GM20000 (cell line): Measurements from ENCODE around the gene ARHGAP4.

Experiments
- DNase-seq: peaks from one replicate; pipeline ENCODE4 v3.0.0; 2012; ENCODE audit warnings: low spot score
- CTCF ChIP-seq: IDR thresholded peaks from 2 replicates; pipeline ENCODE4 v1.5.1; 2012; ENCODE audit warnings: mild to moderate bottlenecking, control low read depth; ENCODE audit errors: extremely low read depth, missing control alignments

Gene ARHGAP4

GRCh38 chrX:153876112-153876491 lies 50.0 kb downstream of the ARHGAP4 start:
- DNase-seq, result no peak
- no peak for TF ChIP-seq CTCF

- no peak for TF ChIP-seq CTCF
- peak; percentile 79 for DNase-seq
Measured at GRCh38 chrX:153875391-153876111, 50.5 kb downstream of the ARHGAP4 start.

GRCh38 chrX:153874366-153875125 lies 51.5 kb downstream of the ARHGAP4 start:
- no peak for TF ChIP-seq CTCF
- DNase-seq, result no peak

- DNase-seq, result no peak
- no peak for TF ChIP-seq CTCF
Measured at GRCh38 chrX:153874085-153874365, 52.0 kb downstream of the ARHGAP4 start.

- TF ChIP-seq CTCF, result no peak
- DNase-seq, result no peak
Measured at GRCh38 chrX:153873282-153874084, 52.6 kb downstream of the ARHGAP4 start.

- no peak for DNase-seq
- TF ChIP-seq CTCF, result no peak
Measured at GRCh38 chrX:153871946-153872878, 53.9 kb downstream of the ARHGAP4 start.
